B cell (primary cell): ENCODE results near the gene MEGF11. TPM values are rescaled to one million over a fixed set of nuclear protein-coding genes. Genes with fewer than 3 reads are reported as not detected.

Source experiments
- ATAC-seq: fragments of 200-7000 bp; cut with Tn5 transposase; one replicate; pipeline ENCODE4 v1.10.0; 2021; ENCODE audit warnings: low read depth, mild to moderate bottlenecking, moderate number of reproducible peaks, moderate library complexity
- CTCF ChIA-PET: fragments of 350-600 bp; sonication (Branson Sonifier 250); formaldehyde crosslinking; loops from one replicate; lab custom pipeline; 2021; ENCODE audit warnings: antibody characterized with exemption, inconsistent platforms; lab: Charles Lee
- POLR2A ChIA-PET: fragments of 350-600 bp; sonication (Branson Sonifier 250); formaldehyde crosslinking; loops from one replicate; lab custom pipeline; 2021; ENCODE audit warnings: antibody characterized with exemption; lab: Charles Lee
- DNase-seq: peaks from one replicate; pipeline ENCODE4 v3.0.0; 2013
- H2AFZ ChIP-seq: 2 replicates; pipeline ENCODE4 v1.6.1; 2012; ENCODE audit warnings: mild to moderate bottlenecking, low read depth, low read length; ENCODE audit not compliant: insufficient read depth, poor library complexity, severe bottlenecking
- H3K27ac ChIP-seq, 2 donors: 1 replicate in 1 of 2; 2 replicates in 1 of 2; pipeline ENCODE4 v1.5.1; 2012 to 2013; ENCODE audit warnings: low read length in 2 of 2, mild to moderate bottlenecking in 2 of 2, moderate library complexity in 1 of 2
- H3K27me3 ChIP-seq, 4 experiments: fragments of 200-600 bp in 1 of 4; sonication (generic) in 1 of 4; replicated peaks in 1 of 4; 1 replicate in 2 of 4; 2 replicates in 2 of 4; pipeline versions ENCODE4 v1.6.1 to v1.7.0; 2013 to 2016; ENCODE audit warnings: low read length in 3 of 4, mild to moderate bottlenecking in 2 of 4, mixed read lengths in 1 of 4, moderate library complexity in 1 of 4; ENCODE audit not compliant: insufficient read depth in 4 of 4, control insufficient read depth in 3 of 4; ENCODE audit errors: control extremely low read depth in 1 of 4
- H3K36me3 ChIP-seq, 2 experiments: replicated peaks in 1 of 2; 1 replicate in 1 of 2; 2 replicates in 1 of 2; pipeline versions ENCODE4 v1.6.1 to v1.7.1; 2013; ENCODE audit warnings: low read length in 1 of 2; ENCODE audit not compliant: insufficient read depth in 2 of 2, control insufficient read depth in 1 of 2; ENCODE audit errors: control extremely low read depth in 1 of 2, extremely low read depth in 1 of 2
- H3K4me1 ChIP-seq, 2 donors: fragments of 200-600 bp in 1 of 2; sonication (generic) in 1 of 2; 1 replicate in 1 of 2; 2 replicates in 1 of 2; pipeline versions ENCODE4 v1.5.1 to v1.6.1; 2013 to 2017; ENCODE audit warnings: low read length in 2 of 2; ENCODE audit not compliant: control insufficient read depth in 2 of 2, insufficient read depth in 2 of 2
- H3K4me2 ChIP-seq: replicated peaks from 2 replicates; pipeline ENCODE3; 2012; ENCODE audit warnings: mild to moderate bottlenecking, low read depth, low read length; ENCODE audit not compliant: poor library complexity, severe bottlenecking
- H3K4me3 ChIP-seq, 5 experiments: fragments of 200-600 bp in 1 of 5; sonication (generic) in 1 of 5; 1 replicate in 3 of 5; 2 replicates in 2 of 5; pipeline versions ENCODE4 v1.5.1 to v1.7.0; 2011 to 2016; ENCODE audit warnings: low read length in 4 of 5, mild to moderate bottlenecking in 4 of 5, low read depth in 2 of 5, control low read depth in 1 of 5, moderate library complexity in 1 of 5; ENCODE audit not compliant: insufficient read depth in 1 of 5; ENCODE audit errors: control extremely low read depth in 1 of 5, extremely low read depth in 1 of 5
- H3K79me2 ChIP-seq: fragments of 200-600 bp; sonication (generic); one replicate; pipeline ENCODE4 v1.6.0; 2016; ENCODE audit warnings: low read length; ENCODE audit not compliant: control insufficient read depth, insufficient read depth
- H3K9ac ChIP-seq: fragments of 200-600 bp; sonication (generic); 2 replicates; pipeline ENCODE4 v1.6.1; 2017; ENCODE audit warnings: mild to moderate bottlenecking, low read length, moderate library complexity
- H3K9me3 ChIP-seq, 3 donors: one replicate each; pipeline versions ENCODE4 v1.6.1 to v1.7.1; 2013; ENCODE audit warnings: low read length in 2 of 3; ENCODE audit not compliant: control insufficient read depth in 2 of 3, insufficient read depth in 1 of 3; ENCODE audit errors: control extremely low read depth in 1 of 3
- H4K20me1 ChIP-seq: 2 replicates; pipeline ENCODE4 v1.6.0; 2012; ENCODE audit warnings: mild to moderate bottlenecking, low read length; ENCODE audit not compliant: insufficient read depth, control insufficient read depth, poor library complexity, severe bottlenecking
- H3K27ac Mint-ChIP-seq: one replicate; pipeline ENCODE4 v1.8.0; 2021; ENCODE audit warnings: mixed read lengths
- H3K27me3 Mint-ChIP-seq: one replicate; pipeline ENCODE4 v1.8.0; 2021; ENCODE audit warnings: mixed read lengths
- H3K4me1 Mint-ChIP-seq: one replicate; pipeline ENCODE4 v1.8.0; 2021; ENCODE audit warnings: mixed read lengths
- H3K4me3 Mint-ChIP-seq: one replicate; pipeline ENCODE4 v1.8.0; 2021; ENCODE audit warnings: mixed read lengths
- H3K9me3 Mint-ChIP-seq: one replicate; pipeline ENCODE4 v1.8.0; 2022; ENCODE audit warnings: mixed read lengths; ENCODE audit not compliant: insufficient read depth
- CTCF ChIP-seq: fragments of 200-600 bp; IDR thresholded peaks from one replicate; pipeline ENCODE4 v1.8.0; 2022; ENCODE audit warnings: antibody characterized with exemption, mild to moderate bottlenecking
- EZH2 ChIP-seq: IDR thresholded peaks from 2 replicates; pipeline ENCODE4 v1.6.1; 2012; ENCODE audit warnings: borderline replicate concordance, low read depth, mild to moderate bottlenecking, moderate library complexity, low read length; ENCODE audit not compliant: insufficient read depth, poor library complexity, severe bottlenecking
- WGBS: methylation state at CpG from one replicate; pipeline ENCODE4 v1.1.5; 2013; ENCODE audit warnings: missing lambda C conversion rate; ENCODE audit not compliant: insufficient coverage; 5-methylcytosine and 5-hydroxymethylcytosine counted together
- intact Hi-C: fragments of 100-400 bp; cut with micrococcal nuclease; formaldehyde crosslinking; loops from one replicate; pipeline ENCODE4 v1.10.0; 2022
- polyA plus RNA-seq: library from polyadenylated mRNA; depleted of rRNA; stranded (reverse); fragments of >200 nt; gene quantifications from 2 replicates; pipeline ENCODE4 v1.2.3, GENCODE V29; 2012
- total RNA-seq, 2 donors: library from RNA; stranded (reverse); fragments of 120-200 nt in 1 of 2; gene quantifications; 1 replicate in 1 of 2; 2 replicates in 1 of 2; pipeline versions ENCODE4 v1.2.3 to v1.2.4, GENCODE V29; 2013 to 2022

The MEGF11 gene
- total and polyA plus RNA-seq, 2 donors (not counting 1 experiment from before 2014, with no cell fraction given) = 0.04 to 0.34 TPM

GRCh38 chr15:66195621-66196230 is 57.8 kb downstream of the MEGF11 start:
- no peak overlapping the region for H3K27ac Mint-ChIP-seq
- ChIA-PET POLR2A (no interaction called here), CTCF (no interaction called here)
- DNase-seq = no peak
- no peaks in the 10 kb centered on the region for H3K9me3 Mint-ChIP-seq
- H3K27me3 Mint-ChIP-seq = peaks cover 12% of the 10 kb centered on the region
- TF ChIP-seq EZH2 (no peak), CTCF (no peak)
- peaks cover 0 to 4% of the 10 kb centered on the region in 2 donors for H3K4me1 ChIP-seq
- H3K27ac ChIP-seq = no peak overlapping the region
- H2AFZ ChIP-seq = no peak overlapping the region
- no peaks in the 10 kb centered on the region for H3K79me2 ChIP-seq
- no peaks in the 10 kb centered on the region for H3K9me3 ChIP-seq
- H4K20me1 ChIP-seq = no peaks in the 10 kb centered on the region
- intact Hi-C loops = no loop called here
- WGBS = 88% methylated on average over 10 of the region's 10 CpGs
- H3K4me2 ChIP-seq = no peak overlapping the region
- no peak for ATAC-seq
- H3K4me1 Mint-ChIP-seq = no peaks in the 10 kb centered on the region
- no peak overlapping the region for H3K4me3 Mint-ChIP-seq
- no peaks in the 10 kb centered on the region for H3K36me3 ChIP-seq
- H3K9ac ChIP-seq = no peak overlapping the region
- no peak overlapping the region for H3K4me3 ChIP-seq
- H3K27me3 ChIP-seq = no peaks in the 10 kb centered on the region

GRCh38 chr15:66193066-66193465 is 60.5 kb downstream of the MEGF11 start:
- Histone ChIP-seq H3K9ac (no peak overlapping the region), H3K4me1 (peaks cover 0 to 4% of the 10 kb centered on the region in 2 donors), H3K4me3 (no peak overlapping the region), H3K27me3 (no peaks in the 10 kb centered on the region), H3K27ac (no peak overlapping the region), H3K9me3 (no peaks in the 10 kb centered on the region), H2AFZ (no peak overlapping the region), H3K36me3 (no peaks in the 10 kb centered on the region), H3K4me2 (no peak overlapping the region), H4K20me1 (no peaks in the 10 kb centered on the region), H3K79me2 (no peaks in the 10 kb centered on the region)
- ATAC-seq (no peak), DNase-seq (no peak)
- Mint-ChIP-seq H3K4me3 (no peak overlapping the region), H3K9me3 (no peaks in the 10 kb centered on the region), H3K27me3 (peaks cover 9% of the 10 kb centered on the region), H3K4me1 (no peaks in the 10 kb centered on the region), H3K27ac (no peak overlapping the region)
- POLR2A ChIA-PET = no interaction called here
- CTCF ChIA-PET = interaction anchor here (0.5 to 1.5 kb wide), 3 partner anchors 556 to 1734 kb away, joined by 3 read pairs; no protein-coding TSS in a partner anchor
- TF ChIP-seq CTCF (no peak), EZH2 (no peak)
- no CpG with 5 or more reads among the region's 3 CpGs for WGBS
- intact Hi-C loops = no loop called here
